HAP-1 (cell line): ENCODE results near the gene C22orf39.

Experiments used
- DNase-seq, 2 experiments: peaks; one replicate each; pipeline ENCODE4 v3.0.0-alpha.2; 2016 to 2020; ENCODE audit warnings: low spot score in 2 of 2
- H3K27me3 ChIP-seq: fragments of 250-450 bp; sonication (Bioruptor Pico); 2 replicates; pipeline ENCODE4 v1.5.1; 2020; ENCODE audit warnings: low read depth, mild to moderate bottlenecking, moderate library complexity
- H3K36me3 ChIP-seq: fragments of 250-450 bp; sonication (Bioruptor Pico); replicated peaks from 2 replicates; pipeline ENCODE4 v1.5.1; 2020; ENCODE audit warnings: mild to moderate bottlenecking
- H3K4me1 ChIP-seq: fragments of 250-450 bp; sonication (Bioruptor Pico); 2 replicates; pipeline ENCODE4 v1.5.1; 2020; ENCODE audit warnings: mild to moderate bottlenecking
- H3K4me3 ChIP-seq: fragments of 250-450 bp; sonication (Bioruptor Pico); 2 replicates; pipeline ENCODE4 v1.5.1; 2020; ENCODE audit warnings: mild to moderate bottlenecking, moderate library complexity
- H3K9me3 ChIP-seq: fragments of 250-450 bp; sonication (Bioruptor Pico); 2 replicates; pipeline ENCODE4 v1.5.1; 2020; ENCODE audit warnings: mild to moderate bottlenecking, moderate library complexity
- in situ Hi-C: fragments of 300-500 bp; cut with MboI; formaldehyde crosslinking; loops from 3 replicates; pipeline ENCODE4 v1.14.3; 2020; ENCODE audit warnings: low sequenced_read_pairs, inconsistent platforms, mixed read lengths

Gene C22orf39

GRCh38 chr22:19419464-19420178 is 27.9 kb downstream of the C22orf39 start:
- in situ Hi-C loops = loop anchor here (25.0 kb wide), 1 partner anchor 93 kb away; the partner anchor contains the start of gene CLDN5
- no peaks in the 10 kb centered on the region for H3K9me3 ChIP-seq
- peak in 1 of 2 experiments; percentile 15 for DNase-seq
- no peaks in the 10 kb centered on the region for H3K27me3 ChIP-seq
- no peak overlapping the region for H3K4me3 ChIP-seq
- 0 out of 2 replicates have a peak, but pooled peaks cover 3% of the 10 kb centered on the region for H3K36me3 ChIP-seq
- peaks cover 3% of the 10 kb centered on the region; the same call in 1 of the 2 replicates for H3K4me1 ChIP-seq

GRCh38 chr22:19419086-19419463 is 28.4 kb downstream of the C22orf39 start:
- no peak overlapping the region for H3K4me3 ChIP-seq
- in situ Hi-C loops = loop anchor here (25.0 kb wide), 1 partner anchor 93 kb away; the partner anchor contains the start of gene CLDN5

GRCh38 chr22:19412923-19413322 is 34.6 kb downstream of the C22orf39 start:
- in situ Hi-C loops = loop anchor here (25.0 kb wide), 1 partner anchor 99 kb away; the partner anchor contains the start of gene CLDN5
- no peaks in the 10 kb centered on the region for H3K27me3 ChIP-seq
- H3K4me1 ChIP-seq = no peaks in the 10 kb centered on the region
- no peak for DNase-seq
- H3K9me3 ChIP-seq = no peaks in the 10 kb centered on the region
- peaks cover 24% of the 10 kb centered on the region for H3K36me3 ChIP-seq
- H3K4me3 ChIP-seq = no peak overlapping the region

More at GRCh38 chr22:19419086-19419463, 28.4 kb downstream of the C22orf39 start:
- 0 out of 2 replicates have a peak, but pooled peaks cover 3% of the 10 kb centered on the region for H3K36me3 ChIP-seq
- no peak for DNase-seq
- H3K4me1 ChIP-seq = peaks cover 3% of the 10 kb centered on the region; the same call in 1 of the 2 replicates
- H3K9me3 ChIP-seq = no peaks in the 10 kb centered on the region
- no peaks in the 10 kb centered on the region for H3K27me3 ChIP-seq

- no peak for DNase-seq
- peaks cover 29% of the 10 kb centered on the region for H3K36me3 ChIP-seq
- H3K27me3 ChIP-seq = no peaks in the 10 kb centered on the region
- H3K4me3 ChIP-seq = no peak overlapping the region
- H3K4me1 ChIP-seq = no peaks in the 10 kb centered on the region
- in situ Hi-C loops = loop anchor here (25.0 kb wide), 1 partner anchor 100 kb away; the partner anchor contains the start of gene CLDN5
- no peaks in the 10 kb centered on the region for H3K9me3 ChIP-seq
These were observed 35.0 kb downstream of the C22orf39 start for GRCh38 chr22:19412478-19412877.

- in situ Hi-C loops = loop anchor here (25.0 kb wide), 1 partner anchor 101 kb away; the partner anchor contains the start of gene CLDN5
- no peaks in the 10 kb centered on the region for H3K4me1 ChIP-seq
- H3K4me3 ChIP-seq = no peak overlapping the region
- no peak for DNase-seq
- no peaks in the 10 kb centered on the region for H3K9me3 ChIP-seq
- H3K36me3 ChIP-seq = peaks cover 37% of the 10 kb centered on the region
- H3K27me3 ChIP-seq = no peaks in the 10 kb centered on the region
These were observed 35.8 kb downstream of the C22orf39 start for GRCh38 chr22:19411690-19412045.

- H3K4me3 ChIP-seq = no peak overlapping the region
- no peak for DNase-seq
- no peaks in the 10 kb centered on the region for H3K27me3 ChIP-seq
- H3K4me1 ChIP-seq = no peaks in the 10 kb centered on the region
- peaks cover 42% of the 10 kb centered on the region for H3K36me3 ChIP-seq
- no peaks in the 10 kb centered on the region for H3K9me3 ChIP-seq
- in situ Hi-C loops = loop anchor here (25.0 kb wide), 1 partner anchor 101 kb away; the partner anchor contains the start of gene CLDN5
These were observed 36.4 kb downstream of the C22orf39 start for GRCh38 chr22:19410941-19411689.

GRCh38 chr22:19407649-19408606 is 39.6 kb downstream of the C22orf39 start:
- in situ Hi-C loops = loop anchor here (5.0 to 25.0 kb wide), 3 partner anchors 63 to 219 kb away; partner anchors contain the start of gene CLDN5
- Histone ChIP-seq H3K4me3 (no peak overlapping the region), H3K27me3 (no peaks in the 10 kb centered on the region), H3K9me3 (no peaks in the 10 kb centered on the region), H3K36me3 (peaks cover 55% of the 10 kb centered on the region), H3K4me1 (no peaks in the 10 kb centered on the region)
- peak in 1 of 2 experiments; percentile 15 for DNase-seq

- in situ Hi-C loops = loop anchor here (5.0 to 25.0 kb wide), 3 partner anchors 62 to 220 kb away; partner anchors contain the start of gene CLDN5
- H3K4me1 ChIP-seq = no peaks in the 10 kb centered on the region
- H3K36me3 ChIP-seq = peaks cover 55% of the 10 kb centered on the region
- H3K4me3 ChIP-seq = no peak overlapping the region
- H3K27me3 ChIP-seq = no peaks in the 10 kb centered on the region
- DNase-seq = no peak
- H3K9me3 ChIP-seq = no peaks in the 10 kb centered on the region
These were observed 40.7 kb downstream of the C22orf39 start for GRCh38 chr22:19406846-19407245.

- Histone ChIP-seq H3K4me3 (no peak overlapping the region), H3K4me1 (no peaks in the 10 kb centered on the region), H3K27me3 (no peaks in the 10 kb centered on the region), H3K9me3 (no peaks in the 10 kb centered on the region), H3K36me3 (peaks cover 55% of the 10 kb centered on the region)
- in situ Hi-C loops = loop anchor here (5.0 to 25.0 kb wide), 3 partner anchors 62 to 221 kb away; partner anchors contain the start of gene CLDN5
- no peak for DNase-seq
These were observed 41.2 kb downstream of the C22orf39 start for GRCh38 chr22:19406281-19406811.

GRCh38 chr22:19405652-19406051 is 41.9 kb downstream of the C22orf39 start:
- H3K36me3 ChIP-seq = peaks cover 53% of the 10 kb centered on the region

GRCh38 chr22:19405133-19405532 is 42.4 kb downstream of the C22orf39 start:
- no peaks in the 10 kb centered on the region for H3K4me1 ChIP-seq
- DNase-seq = no peak
- H3K27me3 ChIP-seq = no peaks in the 10 kb centered on the region
- H3K4me3 ChIP-seq = no peak overlapping the region
- no peaks in the 10 kb centered on the region for H3K9me3 ChIP-seq
- H3K36me3 ChIP-seq = peaks cover 54% of the 10 kb centered on the region
- in situ Hi-C loops = loop anchor here (5.0 to 25.0 kb wide), 3 partner anchors 60 to 222 kb away; partner anchors contain the start of gene CLDN5

More at GRCh38 chr22:19405652-19406051, 41.9 kb downstream of the C22orf39 start:
- H3K4me3 ChIP-seq = no peak overlapping the region
- no peaks in the 10 kb centered on the region for H3K4me1 ChIP-seq
- DNase-seq = no peak
- H3K27me3 ChIP-seq = no peaks in the 10 kb centered on the region
- in situ Hi-C loops = loop anchor here (5.0 to 25.0 kb wide), 3 partner anchors 61 to 222 kb away; partner anchors contain the start of gene CLDN5
- H3K9me3 ChIP-seq = no peaks in the 10 kb centered on the region

GRCh38 chr22:19404676-19405075 is 42.8 kb downstream of the C22orf39 start:
- H3K4me3 ChIP-seq = no peak overlapping the region
- DNase-seq = no peak
- no peaks in the 10 kb centered on the region for H3K9me3 ChIP-seq
- in situ Hi-C loops = loop anchor here (5.0 to 25.0 kb wide), 3 partner anchors 60 to 223 kb away; partner anchors contain the start of gene CLDN5
- H3K27me3 ChIP-seq = no peaks in the 10 kb centered on the region
- H3K36me3 ChIP-seq = peaks cover 54% of the 10 kb centered on the region
- H3K4me1 ChIP-seq = no peaks in the 10 kb centered on the region
